GM13977 (cell line): ENCODE results near the gene AGAP1.

Experiments
- DNase-seq: peaks from one replicate; pipeline ENCODE4 v3.0.0; 2012; ENCODE audit warnings: low spot score
- in situ Hi-C: fragments of 300-500 bp; cut with MboI; formaldehyde crosslinking; loops from one replicate; pipeline ENCODE4 v1.12.0; 2022; ENCODE audit warnings: low sequenced_read_pairs, low pct_unique_long_range_greater_than_20kb, mixed read lengths, inconsistent platforms; ENCODE audit not compliant: unreplicated experiment
- TF ChIP-seq, protein P1 (sequence below): IDR thresholded peaks from 2 replicates; pipeline ENCODE4 v1.5.1; 2012; ENCODE audit warnings: mild to moderate bottlenecking, control low read depth; ENCODE audit not compliant: insufficient read depth; ENCODE audit errors: extremely low read depth, missing control alignments

Gene AGAP1

GRCh38 chr2:235511751-235512698 lies 18.2 kb downstream of the AGAP1 start:
- DNase-seq: no peak
- TF ChIP-seq, protein P1, sequence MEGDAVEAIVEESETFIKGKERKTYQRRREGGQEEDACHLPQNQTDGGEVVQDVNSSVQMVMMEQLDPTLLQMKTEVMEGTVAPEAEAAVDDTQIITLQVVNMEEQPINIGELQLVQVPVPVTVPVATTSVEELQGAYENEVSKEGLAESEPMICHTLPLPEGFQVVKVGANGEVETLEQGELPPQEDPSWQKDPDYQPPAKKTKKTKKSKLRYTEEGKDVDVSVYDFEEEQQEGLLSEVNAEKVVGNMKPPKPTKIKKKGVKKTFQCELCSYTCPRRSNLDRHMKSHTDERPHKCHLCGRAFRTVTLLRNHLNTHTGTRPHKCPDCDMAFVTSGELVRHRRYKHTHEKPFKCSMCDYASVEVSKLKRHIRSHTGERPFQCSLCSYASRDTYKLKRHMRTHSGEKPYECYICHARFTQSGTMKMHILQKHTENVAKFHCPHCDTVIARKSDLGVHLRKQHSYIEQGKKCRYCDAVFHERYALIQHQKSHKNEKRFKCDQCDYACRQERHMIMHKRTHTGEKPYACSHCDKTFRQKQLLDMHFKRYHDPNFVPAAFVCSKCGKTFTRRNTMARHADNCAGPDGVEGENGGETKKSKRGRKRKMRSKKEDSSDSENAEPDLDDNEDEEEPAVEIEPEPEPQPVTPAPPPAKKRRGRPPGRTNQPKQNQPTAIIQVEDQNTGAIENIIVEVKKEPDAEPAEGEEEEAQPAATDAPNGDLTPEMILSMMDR: no peak
- in situ Hi-C loops: no loop called here

GRCh38 chr2:235512699-235513053 lies 18.8 kb downstream of the AGAP1 start:
- in situ Hi-C loops: no loop called here
- DNase-seq: no peak
- TF ChIP-seq, protein P1: no peak

DNA sequence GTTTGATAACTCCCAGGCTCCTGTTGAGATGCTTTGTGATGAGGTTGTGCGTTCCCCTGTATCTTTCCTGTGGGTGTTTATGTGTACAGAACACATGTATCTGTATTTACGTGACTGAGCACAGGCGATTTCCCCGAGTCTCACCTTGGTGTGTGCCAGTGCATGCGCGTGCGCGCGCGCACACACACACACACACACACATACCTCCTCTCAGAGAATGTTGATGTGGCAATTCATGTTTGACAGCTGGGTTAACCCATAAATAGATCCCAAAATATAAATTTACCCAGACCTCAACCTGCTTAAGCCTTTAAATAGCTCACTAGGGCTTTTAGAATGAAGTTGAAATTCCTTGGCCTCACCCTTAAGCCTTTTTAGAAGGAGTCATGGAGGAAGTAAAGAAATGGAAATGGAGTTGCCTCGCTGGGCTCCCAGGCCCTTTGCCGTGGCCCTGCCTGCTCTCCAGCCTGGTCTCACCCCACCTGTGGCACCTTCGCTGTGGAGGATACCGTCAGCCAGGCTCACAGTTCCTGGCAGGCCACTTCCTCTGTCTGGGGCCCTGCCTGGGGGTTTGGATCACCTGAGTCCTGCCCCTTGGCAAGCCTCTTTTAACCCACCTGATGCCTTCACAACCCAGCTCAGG lies 20.3 kb downstream of the AGAP1 start:
- no peak for DNase-seq
- TF ChIP-seq, protein P1: no peak
- in situ Hi-C loops: no loop called here

GRCh38 chr2:235514627-235515363 lies 21.0 kb downstream of the AGAP1 start:
- in situ Hi-C loops: no loop called here
- TF ChIP-seq, protein P1: no peak
- no peak for DNase-seq

GRCh38 chr2:235515364-235515742 lies 21.5 kb downstream of the AGAP1 start:
- no peak for DNase-seq
- in situ Hi-C loops: no loop called here
- TF ChIP-seq, protein P1: no peak

DNA sequence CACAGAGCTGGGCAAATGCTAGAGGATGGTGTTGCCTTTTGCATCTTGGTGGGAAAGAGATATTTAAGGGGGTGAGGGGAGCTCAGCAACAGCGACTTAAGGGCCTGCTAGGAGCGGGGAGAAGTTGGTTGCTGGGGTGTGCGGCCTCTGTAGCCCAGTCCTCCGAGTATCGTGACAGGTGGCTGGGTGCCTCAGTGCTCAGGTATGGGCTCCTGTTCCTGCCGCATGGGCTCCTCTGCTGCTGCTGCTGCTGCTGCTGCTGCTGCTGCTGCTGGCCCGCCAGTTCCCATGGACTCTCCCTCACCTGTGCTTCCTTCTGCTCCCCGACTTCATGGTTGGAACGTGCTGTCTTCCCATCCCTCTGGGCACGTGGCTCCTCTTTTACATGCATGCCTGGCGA lies 22.0 kb downstream of the AGAP1 start:
- DNase-seq: no peak
- TF ChIP-seq, protein P1: no peak
- in situ Hi-C loops: no loop called here
